Fibroblast of mammary gland (primary cell): ENCODE results near the gene CLIC1.
A peak's percentile ranks its signal among the peaks of the same experiment; 100 is the strongest.

Experiments
- DNase-seq: peaks from one replicate; pipeline ENCODE4 v3.0.0-alpha.2; 2010; ENCODE audit warnings: low read depth
- H3K4me3 ChIP-seq: 2 replicates; pipeline ENCODE4 v1.5.1; 2011; ENCODE audit warnings: low read depth, mild to moderate bottlenecking, low read length, moderate library complexity; ENCODE audit not compliant: control insufficient read depth
- TF ChIP-seq, protein P1 (sequence below): conservative IDR thresholded peaks from 2 replicates; pipeline ENCODE4 v1.5.1; 2011; ENCODE audit warnings: low read depth, low read length, inconsistent platforms; ENCODE audit not compliant: control insufficient read depth, insufficient read depth

Gene CLIC1

DNA sequence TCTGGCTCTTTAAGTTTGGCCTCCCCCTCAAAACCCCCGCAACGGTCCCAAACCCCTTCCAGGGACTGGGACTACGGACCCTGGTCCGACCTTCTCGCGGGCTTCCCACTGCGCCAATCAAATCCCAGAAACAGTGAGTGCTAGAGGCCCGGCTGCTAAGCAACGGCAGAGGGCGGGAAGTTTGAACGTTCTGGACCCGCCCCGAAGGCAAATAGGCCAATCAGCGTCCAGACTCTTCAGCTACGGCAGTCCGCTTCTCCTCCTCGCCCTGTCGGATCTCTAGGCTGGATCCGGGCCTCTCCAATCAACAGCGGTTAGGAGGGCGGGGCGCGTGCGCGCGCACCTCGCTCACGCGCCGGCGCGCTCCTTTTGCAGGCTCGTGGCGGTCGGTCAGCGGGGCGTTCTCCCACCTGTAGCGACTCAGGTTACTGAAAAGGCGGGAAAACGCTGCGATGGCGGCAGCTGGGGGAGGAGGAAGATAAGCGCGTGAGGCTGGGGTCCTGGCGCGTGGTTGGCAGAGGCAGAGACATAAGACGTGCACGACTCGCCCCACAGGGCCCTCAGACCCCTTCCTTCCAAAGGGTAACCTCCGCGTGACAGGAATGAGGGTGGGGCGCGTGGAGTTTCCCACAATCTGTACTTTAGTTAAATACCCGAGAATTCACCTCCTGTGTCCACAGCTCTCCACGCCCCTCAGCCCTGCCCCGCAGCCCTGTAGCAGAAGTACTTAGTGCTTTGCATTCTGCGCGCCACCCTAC lies 3.5 kb upstream of the CLIC1 start, which contains the start of gene MSH5:
Gene MSH5 (plus strand): TSS at position 367 of the 758 bp plus-strand sequence. CDS start 462 bp downstream, outside the sequence.
- DNase-seq = peak; percentile 98
- H3K4me3 ChIP-seq = peak within 1 kb of the TSS; percentile 91

DNA sequence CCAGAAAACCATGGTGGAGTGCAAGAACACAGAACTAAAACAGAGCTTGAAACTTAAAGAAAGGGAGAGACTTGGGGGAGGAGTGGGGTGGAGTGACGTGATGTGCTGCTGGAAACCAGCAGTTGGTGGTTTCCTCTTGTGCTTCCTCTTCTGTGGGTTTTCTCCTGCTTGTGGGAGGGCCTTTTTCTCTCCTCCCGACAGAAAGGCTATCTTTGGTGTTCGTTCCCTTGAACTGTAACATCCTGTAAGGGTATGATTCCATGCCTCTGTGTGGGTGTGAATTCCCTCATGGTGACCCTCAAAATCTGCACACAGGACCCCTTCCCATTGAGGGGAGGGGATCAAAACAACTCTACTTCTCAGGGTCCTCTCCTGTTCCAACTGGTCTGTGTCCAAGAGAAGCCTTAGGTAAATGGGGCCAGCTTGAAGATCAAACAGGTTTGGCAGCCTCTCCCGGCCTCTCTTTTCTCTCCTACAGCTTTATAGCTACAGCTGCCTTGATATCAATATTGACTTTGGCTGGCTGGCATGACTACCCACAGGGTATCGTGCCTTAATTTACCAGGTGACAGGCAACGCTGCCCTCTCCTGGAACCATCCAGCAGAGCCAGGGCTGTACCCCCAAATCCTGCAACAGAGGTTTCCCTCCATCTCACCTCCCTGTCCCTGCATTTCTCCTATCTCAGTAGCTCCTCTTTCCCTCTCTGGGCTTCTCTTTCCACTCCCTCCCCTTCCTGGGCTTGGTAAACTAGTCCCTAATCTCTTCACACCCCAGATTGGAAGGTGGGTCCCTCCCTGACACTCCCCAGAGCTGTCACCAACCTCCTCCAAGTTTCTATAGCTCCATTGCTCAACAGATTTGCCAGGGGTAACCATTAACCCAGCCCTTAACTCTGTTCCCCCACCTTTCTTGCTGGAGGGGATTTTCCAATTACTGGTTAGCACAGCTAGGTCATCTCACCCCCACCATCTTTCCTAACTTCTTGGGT lies 2.0 kb upstream of the CLIC1 start:
- TF ChIP-seq, protein P1, sequence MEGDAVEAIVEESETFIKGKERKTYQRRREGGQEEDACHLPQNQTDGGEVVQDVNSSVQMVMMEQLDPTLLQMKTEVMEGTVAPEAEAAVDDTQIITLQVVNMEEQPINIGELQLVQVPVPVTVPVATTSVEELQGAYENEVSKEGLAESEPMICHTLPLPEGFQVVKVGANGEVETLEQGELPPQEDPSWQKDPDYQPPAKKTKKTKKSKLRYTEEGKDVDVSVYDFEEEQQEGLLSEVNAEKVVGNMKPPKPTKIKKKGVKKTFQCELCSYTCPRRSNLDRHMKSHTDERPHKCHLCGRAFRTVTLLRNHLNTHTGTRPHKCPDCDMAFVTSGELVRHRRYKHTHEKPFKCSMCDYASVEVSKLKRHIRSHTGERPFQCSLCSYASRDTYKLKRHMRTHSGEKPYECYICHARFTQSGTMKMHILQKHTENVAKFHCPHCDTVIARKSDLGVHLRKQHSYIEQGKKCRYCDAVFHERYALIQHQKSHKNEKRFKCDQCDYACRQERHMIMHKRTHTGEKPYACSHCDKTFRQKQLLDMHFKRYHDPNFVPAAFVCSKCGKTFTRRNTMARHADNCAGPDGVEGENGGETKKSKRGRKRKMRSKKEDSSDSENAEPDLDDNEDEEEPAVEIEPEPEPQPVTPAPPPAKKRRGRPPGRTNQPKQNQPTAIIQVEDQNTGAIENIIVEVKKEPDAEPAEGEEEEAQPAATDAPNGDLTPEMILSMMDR = peak; percentile 40
- peak; percentile 90 for DNase-seq
- H3K4me3 ChIP-seq = peak overlapping the region; percentile 24

More for the DNA sequence above, 3.5 kb upstream of the CLIC1 start, which contains the start of gene MSH5:
- TF ChIP-seq, protein P1 = no peak

DNA sequence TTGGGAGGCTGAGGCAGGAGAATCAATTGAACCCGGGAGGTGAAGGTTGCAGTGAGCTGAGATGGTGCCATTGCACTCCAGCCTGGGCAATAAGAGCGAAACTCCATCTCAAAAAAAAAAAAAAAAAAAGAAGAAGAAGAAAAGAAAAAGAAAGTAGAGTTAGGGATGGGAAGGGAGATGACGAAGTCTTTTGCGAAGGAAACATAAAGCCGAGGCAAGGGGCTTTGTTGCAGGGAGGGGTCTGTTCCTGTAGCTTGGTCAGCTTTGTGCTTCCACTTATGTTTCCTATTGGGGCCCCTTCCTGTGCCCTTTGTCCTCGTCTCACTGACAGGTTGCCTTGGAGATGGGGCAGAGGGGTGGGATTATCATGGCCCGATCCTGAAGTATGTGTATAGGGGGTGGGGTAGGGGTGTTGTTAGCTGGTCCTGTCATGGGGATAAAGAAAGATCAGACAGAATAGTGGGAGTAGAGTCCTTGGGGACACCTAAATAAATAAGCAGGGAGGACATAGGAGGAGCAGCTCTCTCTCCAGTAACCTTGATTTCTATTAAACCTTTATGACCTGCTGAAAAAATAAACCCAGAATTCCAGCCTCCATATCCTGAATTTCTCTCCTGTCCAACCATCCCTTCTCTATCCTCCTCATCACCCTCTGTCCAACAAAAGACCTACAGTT lies 1.1 kb upstream of the CLIC1 start:
- TF ChIP-seq, protein P1 = no peak
- H3K4me3 ChIP-seq = peak overlapping the region; percentile 17
- peak; percentile 30 for DNase-seq

DNA sequence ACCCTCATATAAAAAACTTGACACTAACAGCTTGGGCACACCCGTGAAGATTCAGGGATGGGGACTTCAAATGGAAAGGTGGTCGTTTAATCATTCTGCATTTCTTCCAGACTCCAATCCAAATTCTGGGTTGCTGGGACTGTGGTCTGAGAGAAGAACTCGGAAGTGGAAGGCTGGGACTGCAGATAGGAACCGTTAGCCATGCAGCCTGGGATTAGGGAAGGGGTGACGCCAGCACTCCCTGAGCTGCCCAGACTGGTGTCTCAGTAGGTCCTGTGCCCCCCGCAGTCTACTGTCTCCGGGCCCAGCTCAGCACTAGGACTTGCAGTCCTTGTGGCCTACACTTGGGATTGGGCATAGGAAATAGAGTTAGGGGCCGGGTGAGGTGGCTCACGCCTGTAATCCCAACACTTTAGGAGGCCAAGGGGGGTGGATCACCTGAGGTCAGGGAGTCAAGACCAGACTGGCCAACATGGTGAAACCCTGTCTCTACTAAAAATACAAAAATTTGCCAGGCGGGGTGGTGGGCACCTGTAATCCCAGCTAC lies 511 bp upstream of the CLIC1 start:
- DNase-seq = no peak
- TF ChIP-seq, protein P1 = no peak
- H3K4me3 ChIP-seq = peak overlapping the region; percentile 87

DNA sequence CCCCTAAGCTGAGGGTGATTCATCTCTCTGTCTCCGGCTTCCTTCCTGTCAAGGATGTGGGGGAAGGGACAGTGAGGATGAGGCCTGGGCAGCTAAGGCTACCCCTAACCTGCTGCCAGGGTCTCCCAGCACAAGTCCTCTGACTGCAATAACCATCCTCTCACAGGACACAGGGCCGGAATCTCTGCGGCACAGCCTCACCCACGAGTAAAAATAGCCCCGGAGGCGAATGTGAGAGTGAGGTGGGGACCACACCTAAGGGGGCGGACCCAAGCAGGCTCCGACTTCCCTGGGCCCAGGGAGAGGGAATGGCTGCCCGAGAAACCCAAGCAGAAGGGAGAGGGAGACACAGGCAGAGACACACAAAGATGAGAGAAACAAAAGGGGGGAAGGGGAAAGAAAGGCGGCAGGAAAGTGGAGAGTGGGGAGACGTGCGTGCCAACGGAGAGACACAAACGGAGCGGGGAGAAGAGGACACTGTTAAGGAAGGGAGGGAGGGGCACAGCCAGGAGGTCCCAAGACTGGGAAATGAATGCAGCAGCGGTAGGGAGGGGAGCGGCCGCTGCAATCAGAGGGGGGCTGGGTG lies 1.4 kb downstream of the CLIC1 start:
- TF ChIP-seq, protein P1 = no peak
- DNase-seq = peak; percentile 74
- H3K4me3 ChIP-seq = peak overlapping the region; percentile 87

DNA sequence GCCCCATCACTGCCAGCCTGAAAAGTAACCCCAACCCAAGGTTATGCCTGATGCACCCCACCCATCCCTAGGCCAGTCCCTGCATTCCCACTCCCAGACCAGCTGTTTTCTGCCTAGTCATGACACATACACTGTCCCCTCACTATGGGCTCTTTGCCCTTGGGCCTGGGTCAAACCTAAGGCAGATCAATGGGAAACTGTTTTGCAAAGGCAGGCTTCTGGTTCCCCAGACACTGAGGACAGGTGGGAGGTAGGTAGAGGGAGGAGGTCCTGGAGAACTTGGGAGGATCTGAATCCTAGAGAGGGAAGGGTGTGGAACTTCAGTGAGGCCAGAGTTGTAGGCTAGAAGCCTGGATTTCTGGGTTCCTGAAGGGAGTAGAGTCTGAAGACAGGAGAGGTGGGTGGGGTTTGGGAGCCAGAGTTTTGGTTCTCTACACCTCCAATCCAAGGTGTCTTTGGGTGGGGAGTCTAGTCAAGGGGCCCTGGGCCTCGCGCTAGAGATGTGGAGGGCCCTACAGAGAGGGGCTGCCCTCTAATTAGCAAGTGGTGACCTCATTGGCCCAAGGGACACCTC lies 2.0 kb downstream of the CLIC1 start:
- DNase-seq = no peak
- TF ChIP-seq, protein P1 = no peak
- peak overlapping the region; percentile 87 for H3K4me3 ChIP-seq
